Superior temporal gyrus (tissue), 1 donor: ENCODE measurements around the gene GTF2F2.
"Not testable (repeated sequence)": the region's sequence is repeated elsewhere in the genome, so short reads cannot be mapped to it uniquely, and the experiment has no call there.

Experiments used
- DNase-seq: peaks from one replicate; pipeline ENCODE4 v3.0.0-alpha.2; 2016; ENCODE audit errors: extremely low spot score

Gene GTF2F2

GRCh38 chr13:45209229-45209628, 88.9 kb downstream of the GTF2F2 start:
- DNase-seq: no peak

- DNase-seq: no peak
These were observed 95.2 kb downstream of the GTF2F2 start for GRCh38 chr13:45215392-45216077.

DNA sequence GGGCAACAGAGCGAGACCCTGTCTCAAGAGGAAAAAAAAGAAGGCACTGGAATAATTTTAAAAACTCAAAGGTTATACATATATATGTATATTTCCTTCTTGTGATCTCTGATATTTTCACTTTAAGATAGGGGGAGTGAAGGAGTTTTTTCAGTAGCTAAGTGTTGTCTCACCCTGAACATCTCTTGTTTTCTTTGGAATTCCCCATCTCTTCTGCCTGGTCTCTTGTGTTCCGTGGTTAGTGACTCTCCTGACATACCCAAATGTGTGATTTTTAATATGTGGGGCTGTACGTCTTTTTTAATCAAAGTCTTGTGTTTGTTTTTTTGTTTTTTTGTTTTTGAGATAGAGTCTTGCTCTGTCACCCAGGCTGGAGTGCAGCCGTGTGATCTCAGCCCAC, 95.9 kb downstream of the GTF2F2 start:
- DNase-seq: no peak

DNA sequence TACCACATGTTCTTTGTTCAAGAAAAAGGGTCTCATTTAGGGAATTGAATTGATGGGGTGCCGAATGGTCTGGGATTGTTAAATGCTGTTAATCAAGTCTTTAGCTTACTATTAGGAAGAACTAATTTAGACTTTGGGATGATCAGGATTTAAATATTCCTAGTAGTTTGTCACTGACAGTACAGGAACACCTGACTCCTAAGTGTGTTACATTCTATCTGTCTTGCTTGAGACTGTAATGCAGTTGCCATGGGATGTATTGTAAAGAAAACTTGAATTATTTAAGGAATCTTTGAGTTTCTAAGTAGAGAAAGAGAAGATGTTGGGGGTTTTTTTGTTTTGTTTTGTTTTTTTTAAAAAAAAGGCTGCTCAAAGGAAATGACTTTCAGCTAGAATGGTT, 98.4 kb downstream of the GTF2F2 start:
- DNase-seq: no peak

DNA sequence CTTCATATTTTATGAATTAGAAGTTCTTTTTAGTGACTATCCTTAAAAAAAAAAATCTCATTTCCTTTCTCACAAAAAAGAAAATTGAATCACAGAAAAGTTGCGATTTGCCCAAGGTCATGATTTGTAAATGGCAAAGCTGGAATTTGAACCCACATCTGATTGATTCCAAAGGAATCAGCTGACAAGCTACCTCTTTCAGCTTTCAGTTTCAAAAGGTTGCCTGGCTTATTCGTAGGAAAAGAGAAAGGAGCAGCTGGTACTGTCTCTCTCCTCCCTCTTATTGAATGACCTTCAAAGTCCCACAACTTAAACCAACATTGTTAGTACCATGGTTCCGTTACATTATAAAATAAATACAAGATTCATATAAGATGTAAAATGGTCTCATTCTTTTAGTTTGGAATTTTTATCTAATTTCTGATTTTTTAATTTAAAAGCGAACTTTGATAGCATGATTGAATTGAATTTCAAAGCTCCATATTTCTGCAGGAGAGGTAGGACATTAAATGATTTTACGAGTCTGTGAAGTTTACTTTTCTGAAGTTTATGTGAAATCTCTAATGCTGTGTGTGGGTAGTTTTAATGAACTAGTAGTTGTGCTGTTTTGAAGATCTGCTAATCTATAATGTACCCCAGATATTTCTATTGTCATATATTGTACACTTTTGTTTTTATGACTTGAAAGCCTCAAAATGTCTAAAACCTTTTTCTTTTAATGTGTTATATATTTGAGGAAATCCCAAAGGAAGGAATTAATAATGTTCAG, 99.0 kb downstream of the GTF2F2 start:
- no peak for DNase-seq

DNA sequence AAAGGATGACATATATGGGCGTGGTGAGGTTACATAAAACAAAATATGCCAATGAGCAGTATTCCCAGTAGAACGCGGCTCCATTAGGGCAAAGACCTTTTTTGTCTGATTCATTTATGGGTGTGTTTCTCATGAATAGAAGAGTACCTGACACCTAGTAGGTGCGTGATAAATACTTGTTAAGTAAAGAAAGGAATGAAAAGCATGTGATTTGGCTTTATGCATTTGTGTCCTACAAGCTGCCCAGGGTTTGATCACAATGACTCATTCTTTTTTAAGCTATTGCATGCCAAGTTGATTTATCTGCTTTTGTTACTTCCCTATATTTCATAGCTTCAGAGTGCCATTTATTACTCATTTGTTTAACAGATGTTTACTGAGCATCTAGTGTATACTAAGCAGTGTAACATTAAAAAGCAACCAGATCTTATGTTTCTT, 99.6 kb downstream of the GTF2F2 start:
- DNase-seq: no peak

DNA sequence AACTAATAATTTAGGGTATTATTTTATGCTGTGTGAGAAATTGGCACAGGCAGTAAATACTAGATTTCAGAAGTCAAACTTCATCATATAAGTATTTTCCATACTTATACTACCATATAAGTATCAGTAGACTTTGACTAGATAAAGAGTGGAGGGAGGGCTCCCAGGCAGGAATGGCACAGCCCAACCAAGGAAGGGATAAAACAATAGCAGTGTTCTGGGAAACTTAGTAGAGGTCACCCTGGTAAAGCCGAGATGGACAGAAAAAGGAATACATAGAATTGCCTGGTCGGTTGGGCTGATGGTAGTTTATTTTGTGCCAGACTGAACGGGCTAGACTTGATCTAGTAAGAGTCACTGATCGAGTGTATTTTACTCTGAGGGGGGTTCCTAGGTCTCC, 100.1 kb downstream of the GTF2F2 start:
- no peak for DNase-seq

- DNase-seq: no peak
These were observed 102.2 kb downstream of the GTF2F2 start for GRCh38 chr13:45222516-45222915.

DNA sequence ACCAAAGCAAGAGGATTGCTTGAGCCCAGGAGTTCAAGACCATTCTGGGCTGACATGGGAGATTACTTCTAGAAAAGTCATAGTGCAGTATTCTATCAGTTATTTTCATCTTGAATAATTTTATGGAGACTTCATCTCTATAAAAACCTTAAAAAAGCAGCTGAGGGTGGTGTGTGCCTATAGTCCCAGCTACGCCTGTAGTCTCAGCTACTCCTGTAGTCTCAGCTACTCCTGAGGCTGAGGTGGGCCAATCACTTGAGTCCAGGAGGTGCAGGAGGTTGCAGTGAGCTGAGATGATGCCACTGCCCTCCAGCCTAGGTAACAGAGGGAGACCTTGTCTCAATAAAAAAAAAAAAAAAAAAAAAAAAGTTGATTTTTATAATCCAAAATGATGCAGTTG, 102.6 kb downstream of the GTF2F2 start:
- no peak for DNase-seq

DNA sequence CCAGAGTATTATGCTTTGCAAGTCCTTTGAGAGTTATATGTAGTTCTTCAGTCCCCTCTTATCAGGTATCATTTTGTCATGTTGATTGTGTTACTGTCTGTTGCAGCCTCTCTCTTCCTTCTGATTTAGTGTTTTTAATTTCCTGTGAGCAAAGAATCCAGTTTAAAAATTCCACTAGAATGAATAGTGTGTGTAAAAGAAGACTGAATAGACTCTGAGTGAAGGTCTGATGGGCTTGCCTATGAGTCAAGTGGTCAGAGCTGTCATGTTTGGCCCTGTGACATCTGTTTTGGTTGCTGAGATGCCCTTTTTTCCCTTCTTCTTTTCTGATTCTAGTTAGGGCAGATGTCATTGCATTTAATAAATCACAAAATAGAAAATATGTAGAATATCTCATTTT, 103.9 kb downstream of the GTF2F2 start:
- DNase-seq: no peak

- no peak for DNase-seq
These were observed 105.1 kb downstream of the GTF2F2 start for GRCh38 chr13:45225370-45225769.

DNA sequence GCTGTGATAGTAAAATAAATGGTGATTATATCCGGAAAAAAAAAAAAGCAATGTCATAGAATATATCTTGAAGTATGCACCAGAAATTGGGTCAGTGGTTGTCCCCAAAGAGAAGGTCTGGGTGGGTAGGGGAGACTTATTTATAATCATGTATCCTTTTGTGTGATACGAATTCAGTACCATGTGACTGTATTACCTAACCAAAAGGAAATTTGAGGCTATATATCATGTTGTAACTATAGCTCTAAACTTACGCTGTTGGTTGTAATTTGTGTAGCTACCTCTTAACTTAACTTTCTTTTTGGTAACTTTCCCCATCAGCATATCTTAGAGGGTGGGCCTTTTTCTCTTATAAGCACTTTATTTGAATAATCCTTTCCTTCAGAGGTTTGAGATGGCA, 105.7 kb downstream of the GTF2F2 start:
- DNase-seq: no peak

GRCh38 chr13:45228002-45228401, 107.7 kb downstream of the GTF2F2 start:
- no peak for DNase-seq

DNA sequence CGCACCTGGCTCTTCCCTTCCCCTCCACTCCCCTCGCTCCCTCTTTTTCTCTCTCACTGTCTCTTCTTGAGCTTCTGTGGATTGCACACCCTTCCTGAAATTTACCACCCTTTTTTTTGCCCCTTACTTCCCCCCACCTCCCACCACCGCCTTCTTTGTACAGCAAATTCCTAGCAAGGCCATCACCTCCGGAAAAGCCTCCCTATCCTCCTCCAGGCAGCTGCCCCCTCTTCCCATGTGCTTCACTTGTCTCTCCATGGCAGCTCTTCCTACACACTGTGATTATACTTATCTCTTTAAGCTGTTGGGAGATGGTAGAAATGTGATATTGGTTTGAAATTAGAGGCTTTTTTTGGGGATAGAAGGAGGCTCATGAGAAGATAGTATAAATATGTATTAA, 108.9 kb downstream of the GTF2F2 start:
- DNase-seq: no peak

- no peak for DNase-seq
These were observed 111.0 kb downstream of the GTF2F2 start for GRCh38 chr13:45231305-45231704.

- DNase-seq: no peak
These were observed 111.4 kb downstream of the GTF2F2 start for GRCh38 chr13:45231722-45232121.

DNA sequence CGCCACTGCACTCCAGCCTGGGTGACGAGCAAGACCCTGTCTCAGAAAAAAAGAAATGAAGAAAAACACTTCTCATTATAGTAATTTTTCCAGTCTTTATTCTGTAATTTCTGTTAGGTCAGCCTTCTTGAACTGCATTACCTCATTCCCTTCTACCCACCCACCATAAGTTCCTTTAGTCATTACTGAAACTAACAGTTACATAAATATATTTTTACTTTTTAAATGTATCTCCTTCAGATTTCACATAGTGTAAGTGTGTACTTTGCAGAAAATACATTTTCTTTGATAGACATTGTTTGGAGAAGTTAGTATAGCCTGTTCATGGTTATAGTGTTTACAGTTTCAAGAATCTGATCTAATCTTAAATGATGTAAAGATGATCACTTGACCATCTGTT, 112.3 kb downstream of the GTF2F2 start:
- DNase-seq: no peak

- DNase-seq: no peak
These were observed 118.9 kb downstream of the GTF2F2 start for GRCh38 chr13:45238945-45239795.

DNA sequence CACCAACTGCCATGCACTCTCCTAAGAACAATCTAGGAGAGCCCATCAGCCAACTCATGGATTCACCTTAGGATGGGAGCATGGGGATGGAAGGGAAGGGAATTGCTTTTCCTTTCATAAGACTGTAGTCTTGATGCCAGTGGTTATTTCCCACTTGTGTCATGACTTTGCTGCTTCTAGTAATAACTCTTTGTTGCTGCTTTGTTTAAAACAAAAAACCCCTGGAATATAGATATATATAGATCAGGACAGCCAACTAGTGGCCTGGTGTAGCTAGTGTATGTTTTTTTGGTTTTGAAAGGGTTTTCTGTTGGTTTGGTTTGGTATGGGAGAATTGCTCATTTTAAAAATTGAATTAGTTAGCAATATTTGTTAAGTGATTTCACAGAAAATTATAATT, 119.8 kb downstream of the GTF2F2 start:
- DNase-seq: no peak

- DNase-seq: no peak
These were observed 121.8 kb downstream of the GTF2F2 start for GRCh38 chr13:45242070-45242469.

GRCh38 chr13:45242524-45242923, 122.2 kb downstream of the GTF2F2 start:
- DNase-seq: no peak

GRCh38 chr13:45243077-45243476, 122.8 kb downstream of the GTF2F2 start:
- DNase-seq: no peak

- DNase-seq: not testable (repeated sequence)
These were observed 124.4 kb downstream of the GTF2F2 start for GRCh38 chr13:45244736-45245135.
